HG03565 (cell line): ENCODE data around the gene NKD1.

ENCODE experiments used
- ATAC-seq: cut with Tn5 transposase; IDR thresholded peaks from one replicate; pipeline ENCODE4 v1.9.1; 2021; ENCODE audit warnings: mild to moderate bottlenecking, moderate library complexity; ENCODE audit not compliant: unreplicated experiment

Gene NKD1

DNA sequence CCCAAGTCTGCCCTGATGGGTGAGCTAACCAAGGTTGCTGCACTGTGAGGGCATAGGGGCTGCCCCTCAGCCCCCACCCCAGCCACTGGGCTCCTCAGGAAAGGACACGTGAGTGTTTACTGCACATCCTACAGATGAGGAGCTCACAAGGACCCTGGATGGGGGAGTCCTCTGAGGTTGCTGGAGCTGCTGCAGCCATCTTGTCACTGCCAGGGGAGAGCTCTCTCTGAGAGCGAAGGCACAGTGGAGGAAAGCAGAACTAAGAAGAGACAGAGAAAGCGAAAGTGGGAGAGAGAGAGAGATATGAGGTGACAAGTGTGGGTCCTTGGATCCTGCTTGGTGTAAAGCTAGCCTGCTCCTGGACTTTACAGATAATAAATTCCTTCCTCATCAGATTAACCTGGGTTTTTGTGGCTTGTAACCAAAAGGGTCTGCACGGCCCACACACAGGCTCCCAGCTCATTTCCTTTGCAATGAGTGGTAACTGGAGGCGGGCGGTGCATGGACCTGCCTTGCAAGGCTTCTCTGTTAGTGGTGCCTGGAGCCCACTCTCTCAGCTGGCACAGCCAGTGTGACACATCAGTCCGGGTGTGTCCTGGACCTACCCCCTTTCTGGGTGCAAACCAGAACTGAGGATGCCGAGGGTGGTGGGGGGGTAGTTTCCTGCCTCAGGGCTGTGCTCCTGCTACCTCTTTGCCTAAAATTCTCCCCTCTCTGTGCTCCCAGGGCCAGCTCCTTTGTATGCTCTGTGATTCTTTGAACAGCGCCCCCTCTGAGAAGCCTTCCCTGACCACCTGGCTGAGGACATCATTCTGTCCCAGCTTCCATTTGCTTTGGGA, 118.7 kb downstream of the NKD1 start:
- peak; percentile 88 for ATAC-seq

DNA sequence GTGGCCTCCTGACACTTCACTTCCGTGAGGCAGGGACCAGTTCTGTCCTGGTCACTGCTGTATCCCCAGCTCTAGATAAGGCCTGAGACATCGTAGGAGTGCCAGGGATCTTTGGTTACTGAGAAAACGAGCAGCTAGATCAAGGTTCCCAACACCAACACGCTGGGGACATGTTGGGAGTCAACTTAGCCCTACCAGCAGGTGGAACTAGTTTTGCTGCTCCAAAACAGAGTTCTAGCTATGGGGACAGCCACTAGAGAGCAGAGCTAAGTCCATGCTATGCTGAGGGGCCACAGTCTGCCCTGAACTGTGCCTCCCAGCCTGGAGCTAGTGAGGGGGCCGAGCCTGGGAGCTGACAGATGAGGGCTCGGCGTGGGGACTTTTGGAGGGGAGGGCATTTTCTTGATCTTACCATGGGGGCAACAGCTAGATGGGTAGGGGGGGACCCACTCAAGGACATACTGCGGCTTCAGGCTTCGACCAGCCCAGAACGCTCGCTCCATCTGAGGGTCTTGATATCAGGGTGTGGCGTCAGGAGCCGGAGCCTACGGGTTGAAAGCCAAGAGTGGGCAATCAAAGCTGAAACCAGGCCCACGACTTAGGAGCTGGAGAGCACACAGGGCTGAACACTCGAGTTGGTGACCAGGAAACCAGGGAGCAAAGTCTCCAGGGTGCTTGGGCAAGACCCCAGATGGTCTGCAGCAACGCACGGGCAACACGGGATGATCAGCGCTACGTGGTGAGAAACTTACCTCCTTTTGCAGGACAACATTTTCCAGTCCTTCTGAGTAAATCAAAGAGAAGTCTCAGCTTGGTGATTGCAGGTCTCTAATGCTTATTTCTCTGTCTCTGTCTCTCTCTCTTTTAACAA, 119.5 kb downstream of the NKD1 start:
- no peak for ATAC-seq

DNA sequence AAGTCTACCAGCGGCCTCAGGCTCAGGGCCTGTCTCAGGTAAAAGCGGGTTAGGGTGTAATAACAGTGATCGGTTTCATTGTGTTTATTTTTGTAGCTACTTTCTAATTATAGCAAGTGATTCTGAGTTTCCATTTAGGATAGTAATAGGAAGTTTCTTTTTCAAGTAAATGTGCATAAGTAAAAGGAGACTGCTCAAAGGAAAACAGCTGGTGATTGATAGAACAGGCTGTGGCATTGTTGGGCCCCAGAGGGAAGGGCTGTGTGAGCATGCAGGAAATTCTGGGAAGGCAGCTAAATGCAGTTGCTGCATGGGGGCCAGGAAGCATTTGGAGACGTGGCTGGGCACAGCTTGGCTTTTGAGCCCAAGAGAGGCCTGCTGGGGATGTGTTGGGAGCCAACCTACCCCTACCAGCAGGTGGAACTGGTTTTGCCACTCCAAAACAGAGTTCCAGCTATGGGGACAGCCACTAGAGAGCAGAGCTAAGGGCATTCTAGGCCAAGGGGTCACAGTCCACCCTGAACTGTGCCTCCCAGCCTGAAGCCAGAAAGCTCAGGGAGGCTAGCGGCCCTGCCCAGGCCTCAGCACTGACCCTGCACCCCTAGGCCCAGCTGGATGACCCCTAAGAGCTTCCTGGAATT, 120.3 kb downstream of the NKD1 start:
- ATAC-seq = no peak

DNA sequence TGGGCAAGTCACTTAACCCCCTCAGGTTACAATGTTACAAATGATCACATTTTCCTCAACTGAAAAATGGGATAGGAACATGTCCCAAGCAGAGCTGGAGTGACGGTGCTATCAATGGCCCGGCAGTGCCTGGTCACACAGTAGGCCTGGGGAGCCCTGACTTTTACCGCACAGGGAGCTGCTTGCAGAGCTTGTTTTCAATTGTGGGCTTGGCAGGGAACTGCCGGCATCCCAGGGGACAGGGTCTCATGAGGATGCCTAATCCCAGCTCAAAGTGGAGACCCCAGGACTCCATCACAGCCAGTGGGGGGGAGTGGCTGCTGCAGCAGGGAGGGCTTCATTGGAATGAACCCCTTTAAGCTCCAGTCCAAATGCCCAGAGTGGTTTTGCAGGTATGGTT, 121.5 kb downstream of the NKD1 start:
- ATAC-seq = no peak

DNA sequence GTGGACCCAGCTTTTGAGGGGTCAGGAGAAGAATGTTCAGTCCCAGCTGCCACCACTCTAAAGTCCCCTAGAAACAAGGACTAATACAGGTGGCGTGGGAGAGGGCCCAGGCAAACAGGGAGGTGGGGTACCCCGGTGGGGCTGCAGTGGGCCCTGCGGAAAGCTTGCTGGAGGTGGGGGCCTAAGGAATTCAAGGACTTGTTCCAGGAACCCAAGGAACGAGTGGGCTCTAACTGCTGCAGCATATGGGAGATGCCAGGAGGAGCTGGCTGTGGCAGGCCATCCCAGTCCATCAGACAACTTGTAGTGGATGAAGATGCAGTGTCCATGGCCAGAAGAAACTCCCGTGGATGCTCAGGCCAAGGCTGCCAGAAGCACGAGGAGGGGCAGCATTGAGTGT, 122.3 kb downstream of the NKD1 start:
- ATAC-seq = no peak

DNA sequence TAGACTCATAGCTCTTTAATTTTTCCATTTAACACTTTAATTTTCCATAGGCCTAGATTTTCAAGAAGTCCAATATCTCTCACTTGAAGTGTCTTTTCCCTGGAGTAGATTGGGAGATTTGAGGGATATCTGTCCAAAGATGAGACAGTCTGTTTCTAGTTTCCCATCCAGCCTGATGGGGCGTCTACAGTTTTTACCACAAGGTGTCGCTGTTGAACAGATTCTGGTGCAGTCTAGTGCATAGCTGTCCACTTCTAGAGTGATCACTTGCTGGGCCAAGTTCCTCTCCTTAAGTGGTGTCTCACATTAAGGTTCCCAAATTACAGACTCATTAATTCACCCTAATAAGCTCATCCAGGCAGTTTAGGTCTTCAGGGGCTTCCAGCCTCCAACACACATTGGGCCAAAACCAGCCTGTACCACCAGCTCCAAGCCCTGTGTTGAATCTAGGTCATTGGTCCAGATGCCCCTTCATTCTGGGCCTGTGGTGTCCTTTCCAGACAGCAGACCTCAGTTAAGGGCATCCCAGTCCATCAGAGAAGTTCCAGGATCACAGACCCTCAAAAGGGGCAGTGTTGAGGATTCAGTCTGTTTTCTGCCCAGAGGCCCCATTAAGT, 123.6 kb downstream of the NKD1 start:
- no peak for ATAC-seq

DNA sequence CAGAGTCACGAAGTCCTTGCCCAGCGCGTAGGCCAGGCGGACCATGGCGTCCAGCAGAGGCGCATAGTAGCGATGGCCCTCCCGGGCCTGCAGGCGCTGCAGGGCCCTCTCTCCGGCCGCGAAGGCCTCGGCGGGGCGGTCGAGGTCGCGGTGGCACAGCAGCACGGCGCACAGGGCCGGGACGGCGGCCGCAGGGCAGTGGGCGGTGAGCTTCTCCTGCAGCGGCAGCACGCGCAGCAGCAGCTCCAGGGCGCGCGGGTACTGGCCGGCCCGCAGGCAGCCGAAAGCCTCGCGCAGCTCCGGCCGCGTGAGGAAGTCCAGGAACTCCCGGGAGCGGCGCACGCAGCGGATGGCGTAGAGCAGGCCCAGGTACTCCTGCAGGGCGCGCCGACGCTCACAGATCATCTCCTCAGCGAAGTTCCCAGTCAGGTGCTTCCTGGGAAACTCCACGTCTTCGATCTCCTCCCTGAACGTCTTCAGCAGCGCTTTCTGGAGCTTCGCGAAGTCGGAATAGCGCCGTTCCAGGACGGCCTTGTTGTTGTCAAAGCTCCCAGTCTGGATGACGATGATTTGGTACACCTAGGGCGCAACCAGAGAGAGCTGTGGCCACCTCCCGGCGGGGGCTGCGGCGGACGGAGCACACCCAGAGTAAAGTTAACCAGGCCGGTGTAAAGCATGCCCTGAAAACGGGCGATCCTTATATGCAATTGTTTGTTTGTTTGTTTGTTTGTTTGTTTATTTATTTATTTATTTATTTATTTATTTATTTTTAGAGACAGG, 125.5 kb downstream of the NKD1 start:
- no peak for ATAC-seq

DNA sequence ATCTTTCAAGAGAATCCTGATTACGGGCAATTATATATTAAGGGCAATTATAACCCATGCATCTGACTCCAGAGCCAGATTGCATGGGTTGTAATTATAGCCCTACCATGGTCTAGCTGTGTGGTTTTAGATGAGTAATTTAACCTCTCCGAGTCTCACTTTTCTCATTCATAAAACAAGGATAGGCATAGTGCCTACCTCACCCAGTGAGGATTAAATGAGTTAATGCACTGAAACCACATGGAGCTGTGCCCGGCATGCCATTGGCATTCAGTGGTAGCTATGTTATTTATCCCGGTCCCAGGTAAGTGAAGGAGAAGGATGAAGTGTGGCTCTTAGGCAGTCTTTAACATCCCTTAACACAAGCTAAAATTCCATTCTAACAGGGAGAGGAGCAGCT, 126.6 kb downstream of the NKD1 start:
- ATAC-seq = no peak

DNA sequence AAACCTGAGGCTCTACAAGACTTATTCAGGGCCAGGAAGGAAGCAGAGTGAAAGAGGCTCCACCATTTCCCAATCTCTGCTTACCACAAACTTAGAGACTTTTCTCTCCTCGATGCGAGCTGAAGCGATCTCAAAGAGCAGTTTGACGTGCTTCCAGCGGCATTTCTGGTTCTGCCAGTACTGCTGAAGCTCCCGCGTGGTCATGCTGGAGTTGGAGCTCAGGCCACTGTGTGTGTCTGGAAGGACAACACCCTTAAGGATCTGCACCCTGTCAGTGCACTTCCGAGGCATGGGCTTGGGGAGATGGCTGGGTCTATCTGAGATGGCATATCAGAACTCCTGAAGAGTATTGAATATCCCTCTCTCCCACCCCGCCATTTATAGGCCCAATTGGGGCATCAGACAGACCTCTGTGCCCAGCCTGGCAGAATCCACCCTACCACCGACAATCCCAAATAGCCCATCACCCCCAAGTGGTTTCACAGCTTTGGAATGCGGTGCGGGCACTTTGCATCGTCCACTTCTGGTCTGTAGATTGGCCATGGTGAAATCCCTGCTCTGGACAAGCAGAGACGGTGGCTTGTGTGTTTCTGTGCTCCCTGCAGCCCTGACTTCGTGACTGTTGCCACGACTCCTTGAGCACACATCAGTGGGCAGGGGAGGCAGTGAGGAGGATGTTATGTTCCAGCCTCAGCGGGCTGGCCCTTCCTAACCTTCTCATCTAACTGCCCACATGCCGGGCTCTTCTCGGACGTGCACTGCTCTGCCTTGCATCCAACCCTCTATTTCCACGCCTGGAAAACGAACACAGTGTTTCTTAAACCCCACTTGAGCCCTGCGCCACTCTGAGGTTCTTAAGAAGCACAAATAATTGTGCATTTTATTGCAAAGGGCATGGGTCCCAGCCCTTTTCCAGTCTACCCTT, 127.8 kb downstream of the NKD1 start:
- ATAC-seq = no peak

DNA sequence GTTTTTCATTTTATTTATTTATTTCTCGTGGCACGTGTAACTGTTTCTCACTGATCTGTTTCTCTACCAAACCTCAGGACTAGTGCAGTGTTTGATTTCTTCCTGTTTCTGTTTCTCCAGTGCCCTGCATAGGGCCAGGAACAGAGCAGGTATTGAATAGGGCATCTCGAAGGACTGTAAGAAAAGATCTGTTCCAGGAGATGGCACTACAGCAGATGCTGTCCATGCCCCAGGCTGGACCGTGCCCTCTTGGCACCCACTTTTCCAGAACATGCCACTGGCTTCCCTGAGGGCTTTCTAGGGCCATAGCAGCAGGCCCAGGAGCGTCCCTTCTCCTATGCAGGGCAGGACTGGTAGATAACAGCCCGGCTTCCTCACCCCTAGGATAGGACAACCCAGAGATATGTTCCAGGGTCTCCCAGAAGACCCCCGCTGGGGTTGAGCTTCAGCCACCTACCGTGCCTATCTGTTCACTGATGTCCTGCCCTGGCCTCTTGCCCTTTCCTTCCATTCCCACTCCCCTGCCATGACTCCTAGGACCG, 128.6 kb downstream of the NKD1 start:
- no peak for ATAC-seq

DNA sequence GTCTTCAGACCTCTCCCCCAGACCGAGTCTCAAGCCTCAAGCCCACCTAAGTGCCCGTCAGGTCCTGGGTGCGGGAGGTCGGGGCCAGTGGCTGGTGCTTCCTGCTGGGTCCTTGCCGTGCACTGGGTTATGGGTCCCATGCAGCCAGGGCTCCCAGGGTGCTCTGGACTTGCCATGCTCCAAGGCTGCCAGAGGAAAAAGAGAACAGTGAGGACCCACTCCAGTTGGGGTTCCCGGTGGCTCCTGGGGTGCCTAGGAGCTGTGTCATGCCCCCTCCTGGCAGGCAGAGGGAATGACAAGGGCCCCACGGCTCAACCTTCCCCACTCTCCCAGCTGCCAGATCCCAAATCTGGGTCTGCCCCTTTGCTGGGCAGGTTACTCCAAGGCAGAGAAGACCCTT, 129.2 kb downstream of the NKD1 start:
- ATAC-seq = no peak

DNA sequence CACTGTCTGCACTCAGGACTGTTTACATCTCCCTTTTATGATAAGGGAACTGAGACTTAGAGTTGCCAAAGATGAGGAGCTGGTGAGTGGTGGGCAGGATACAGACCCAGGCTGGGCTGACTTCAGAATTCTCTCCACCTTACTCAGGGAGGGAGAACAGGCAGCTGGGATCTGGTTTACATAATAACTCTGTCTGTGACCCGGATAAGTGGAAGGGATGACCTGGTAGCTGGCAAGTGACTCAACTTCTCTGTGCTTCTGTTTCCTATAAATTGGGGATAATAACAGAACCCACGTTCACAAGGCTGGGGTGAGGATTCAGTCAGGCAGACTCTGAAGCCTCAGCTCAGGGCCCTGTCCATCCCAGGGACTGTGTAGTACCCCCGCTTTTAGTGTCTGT, 130.3 kb downstream of the NKD1 start:
- no peak for ATAC-seq

DNA sequence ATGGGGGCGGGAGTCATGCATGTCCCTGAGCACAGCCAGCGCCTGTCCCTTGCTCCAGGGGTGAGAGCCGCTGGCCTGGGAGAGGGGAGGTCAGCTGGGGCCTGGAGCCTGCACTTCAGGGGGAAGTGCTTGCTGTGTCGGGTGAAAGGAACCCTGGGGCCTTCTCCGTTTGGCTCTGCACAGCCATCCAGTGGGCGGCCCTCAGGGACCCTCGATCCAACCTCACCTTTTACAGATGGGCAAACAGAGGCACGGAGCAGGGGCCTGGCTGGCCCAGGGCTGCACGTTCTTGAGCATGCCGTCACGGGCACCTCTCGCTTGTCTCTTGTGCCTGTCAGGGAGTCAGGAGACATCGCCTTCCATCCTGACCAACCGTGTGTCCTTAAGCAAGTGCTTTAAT, 131.1 kb downstream of the NKD1 start:
- no peak for ATAC-seq

DNA sequence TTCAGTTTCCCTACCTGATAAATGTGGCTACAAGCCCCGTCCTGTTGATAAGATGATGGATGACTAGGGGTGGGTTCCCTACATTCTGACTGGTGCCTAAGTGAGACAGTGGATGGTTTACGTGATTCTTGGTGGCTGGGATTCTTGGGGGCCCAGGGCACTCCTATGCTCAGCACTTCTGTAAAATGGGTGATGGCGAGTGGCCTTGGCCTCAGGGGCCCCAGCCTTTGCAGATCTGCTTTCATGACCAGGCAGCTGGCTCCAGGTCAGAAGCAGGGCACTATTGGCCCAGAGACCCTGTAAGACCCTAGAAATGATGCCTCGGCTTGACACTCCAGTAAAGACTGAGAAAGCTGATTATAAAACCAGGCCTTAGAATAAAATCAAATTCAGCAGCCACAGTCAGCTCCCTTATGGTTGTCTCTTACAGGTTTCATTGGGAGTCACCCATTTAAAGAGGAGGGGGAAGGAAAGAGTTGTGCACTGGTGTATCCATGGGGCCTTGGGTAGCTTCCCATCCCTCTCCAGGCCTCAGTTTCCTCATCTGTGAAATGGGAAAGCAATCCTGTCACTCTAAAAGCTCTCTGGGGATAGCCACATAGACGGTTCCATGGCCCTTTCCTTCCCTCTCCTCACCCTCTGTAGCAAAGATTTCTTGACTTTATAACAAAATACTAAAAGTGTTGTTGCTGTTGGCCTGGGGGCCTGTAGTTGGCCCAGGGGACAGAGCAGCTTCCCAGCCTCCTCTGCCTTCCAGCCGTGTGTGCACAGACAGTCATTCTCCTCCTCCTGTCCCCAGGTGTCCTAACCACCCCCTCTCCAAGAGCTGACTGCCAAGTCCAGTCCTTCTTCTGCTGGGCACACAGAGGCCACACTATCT, 131.7 kb downstream of the NKD1 start:
- no peak for ATAC-seq

DNA sequence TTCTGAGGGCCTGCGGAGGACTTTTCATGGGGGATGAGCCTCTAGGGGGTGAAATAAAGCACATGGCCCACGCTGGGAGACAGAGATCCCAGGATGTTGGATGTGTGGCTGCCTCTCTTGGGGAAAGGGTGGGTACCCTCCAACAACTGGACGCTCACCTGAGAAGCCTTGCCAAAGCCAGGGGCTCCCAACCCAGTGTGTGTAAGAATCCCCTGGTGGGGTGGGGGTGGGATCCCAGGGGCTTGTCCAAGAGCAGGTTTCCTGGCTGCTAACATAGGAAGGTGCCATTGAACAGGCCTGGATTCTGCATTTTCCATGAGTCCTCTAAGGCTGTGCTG, 132.3 kb downstream of the NKD1 start:
- ATAC-seq = no peak

DNA sequence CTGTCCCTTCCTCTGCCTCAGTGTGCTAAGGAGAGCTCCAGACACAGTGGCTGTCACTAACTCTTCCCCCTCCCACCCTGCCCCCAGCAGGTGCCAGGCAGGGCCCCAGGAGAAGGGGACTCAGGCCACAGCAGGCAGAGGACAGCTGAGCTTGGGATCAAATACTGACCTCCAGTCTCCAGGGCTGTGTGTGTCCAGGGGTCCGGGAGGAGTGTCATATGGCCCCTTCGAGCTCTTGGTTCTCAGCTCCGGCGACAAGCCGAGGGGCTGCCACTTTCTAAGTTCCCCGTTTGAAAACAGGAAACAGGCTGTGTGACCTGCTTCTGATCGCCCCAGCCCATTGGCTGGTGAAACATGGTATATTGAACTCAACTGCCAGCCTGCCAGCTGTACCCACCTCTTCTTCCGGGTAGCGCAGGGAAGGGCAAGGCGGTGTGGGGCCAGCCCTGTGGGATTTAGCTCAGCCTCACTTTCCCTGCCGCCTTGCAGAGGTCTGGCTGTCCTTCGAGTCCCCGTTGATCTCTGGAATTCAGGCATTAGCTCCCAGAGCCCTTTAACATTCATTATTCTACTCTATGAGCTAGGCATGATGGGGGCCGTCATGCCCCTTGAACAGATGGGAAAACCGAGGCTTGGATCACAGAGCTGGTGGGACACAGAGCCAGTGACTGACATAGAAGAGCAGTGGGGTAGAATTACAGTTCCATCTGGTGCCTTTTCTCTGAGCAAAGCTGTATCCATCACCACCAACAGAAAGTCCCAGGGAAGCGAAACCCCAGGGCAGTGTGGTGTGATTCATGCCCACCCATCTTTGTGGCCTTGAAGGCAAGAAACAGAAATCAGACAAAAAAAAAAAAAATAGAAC, 133.1 kb downstream of the NKD1 start, which contains the start of gene SNX20:
SNX20 (minus strand) TSS at position 292 of the 865 bp plus-strand sequence. CDS start 3,786 bp downstream, outside the sequence.
- ATAC-seq = no peak

DNA sequence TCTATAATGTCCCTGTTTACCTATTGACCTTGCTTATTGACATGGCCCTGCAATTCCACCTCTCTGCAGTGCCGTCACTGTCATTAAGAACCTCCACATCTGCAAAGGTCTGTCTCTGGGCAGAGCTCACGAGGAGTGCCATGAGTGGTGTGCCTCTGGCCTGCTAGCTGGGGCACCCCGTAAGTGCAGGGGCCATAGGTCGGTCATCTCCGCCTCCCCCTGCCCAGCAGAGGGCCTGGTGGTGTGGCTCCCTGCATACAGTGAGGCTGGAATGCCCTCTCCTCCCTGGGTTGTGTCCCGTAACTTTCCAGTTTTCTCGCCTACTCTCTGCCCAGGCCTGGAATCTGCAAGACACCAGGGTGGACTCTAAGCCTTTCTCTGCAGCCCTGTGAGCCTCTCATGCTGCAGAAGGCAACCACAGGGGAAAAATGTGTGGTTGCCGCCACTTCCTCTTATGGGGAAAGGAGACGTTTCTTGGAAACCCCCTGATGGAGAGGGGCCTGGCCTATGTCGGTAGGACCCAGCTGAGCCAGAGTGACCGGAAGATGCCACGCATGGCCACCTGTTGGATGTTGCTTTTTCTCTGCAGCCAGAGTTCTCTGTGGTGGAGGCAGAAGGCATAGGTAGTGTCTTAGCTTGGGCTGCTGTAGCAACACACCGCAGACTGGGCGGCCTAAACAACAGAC, 135.6 kb downstream of the NKD1 start:
- ATAC-seq = peak; percentile 73
